ENCODE results near the gene CDC5L. TPM values are rescaled to one million over a fixed set of nuclear protein-coding genes. Genes with fewer than 3 reads are reported as not detected.
A peak's percentile ranks its signal among the peaks of the same experiment; 100 is the strongest.

Gene CDC5L
- total and polyA plus RNA-seq, 2 experiments from 2014 or later = 17.1 to 20.3 TPM

- Histone ChIP-seq H3K36me3 (no peaks in the 10 kb centered on the region), H3K27ac (peak overlapping the region; percentile 49), H3K27me3 (no peaks in the 10 kb centered on the region), H3K4me3 (no peak overlapping the region), H3K4me1 (ENCODE audit: low read depth) (peaks cover 16% of the 10 kb centered on the region), H3K9me3 (ENCODE audit: low read depth) (no peaks in the 10 kb centered on the region)
- peak in 1 of 2 donors; percentile 57 for DNase-seq (ENCODE audit: low read depth in 1 of 2, low spot score in 1 of 2)
- TF ChIP-seq CTCF (IDR thresholded peaks at IDR 0.05; ENCODE audit: low read depth, low read length) = no peak
Measured at GRCh38 chr6:44471271-44471981, 83.9 kb downstream of the CDC5L start.

GRCh38 chr6:44472250-44472945, 84.9 kb downstream of the CDC5L start:
- no peak for DNase-seq (ENCODE audit: low read depth in 1 of 2, low spot score in 1 of 2)
- Histone ChIP-seq H3K9me3 (ENCODE audit: low read depth) (no peaks in the 10 kb centered on the region), H3K4me1 (ENCODE audit: low read depth) (peaks cover 16% of the 10 kb centered on the region), H3K4me3 (no peak overlapping the region), H3K36me3 (no peaks in the 10 kb centered on the region), H3K27ac (peak overlapping the region; percentile 49), H3K27me3 (no peaks in the 10 kb centered on the region)
- TF ChIP-seq CTCF (IDR thresholded peaks at IDR 0.05; ENCODE audit: low read depth, low read length) = no peak

GRCh38 chr6:44473393-44474189, 86.1 kb downstream of the CDC5L start:
- H3K9me3 ChIP-seq (ENCODE audit: low read depth) = no peaks in the 10 kb centered on the region

GRCh38 chr6:44474190-44474631, 86.7 kb downstream of the CDC5L start:
- no peaks in the 10 kb centered on the region for H3K9me3 ChIP-seq (ENCODE audit: low read depth)
- no peak overlapping the region for H3K27ac ChIP-seq
- DNase-seq (ENCODE audit: low read depth in 1 of 2, low spot score in 1 of 2) = no peak
- H3K4me3 ChIP-seq = no peak overlapping the region
- no peak for TF ChIP-seq CTCF (IDR thresholded peaks at IDR 0.05; ENCODE audit: low read depth, low read length)
- H3K27me3 ChIP-seq = no peaks in the 10 kb centered on the region
- H3K36me3 ChIP-seq = no peaks in the 10 kb centered on the region
- H3K4me1 ChIP-seq (ENCODE audit: low read depth) = peaks cover 16% of the 10 kb centered on the region

More at GRCh38 chr6:44473393-44474189, 86.1 kb downstream of the CDC5L start:
- no peaks in the 10 kb centered on the region for H3K27me3 ChIP-seq
- no peak overlapping the region for H3K4me3 ChIP-seq
- no peaks in the 10 kb centered on the region for H3K36me3 ChIP-seq
- peaks cover 16% of the 10 kb centered on the region for H3K4me1 ChIP-seq (ENCODE audit: low read depth)
- no peak for TF ChIP-seq CTCF (IDR thresholded peaks at IDR 0.05; ENCODE audit: low read depth, low read length)
- no peak overlapping the region for H3K27ac ChIP-seq
- no peak for DNase-seq (ENCODE audit: low read depth in 1 of 2, low spot score in 1 of 2)

- TF ChIP-seq CTCF (IDR thresholded peaks at IDR 0.05; ENCODE audit: low read depth, low read length) = no peak
- no peak for DNase-seq (ENCODE audit: low read depth in 1 of 2, low spot score in 1 of 2)
- Histone ChIP-seq H3K27ac (no peak overlapping the region), H3K27me3 (no peaks in the 10 kb centered on the region), H3K4me1 (ENCODE audit: low read depth) (peaks cover 16% of the 10 kb centered on the region), H3K9me3 (ENCODE audit: low read depth) (no peaks in the 10 kb centered on the region), H3K36me3 (no peaks in the 10 kb centered on the region), H3K4me3 (no peak overlapping the region)
Measured at GRCh38 chr6:44474643-44475042, 87.1 kb downstream of the CDC5L start.

Measured in cardiac muscle cell (in vitro differentiated cells and primary cell).